Measurements from ENCODE around the gene TMEM219. TPM values are rescaled to one million over a fixed set of nuclear protein-coding genes. Genes with fewer than 3 reads are reported as not detected.

The TMEM219 gene
- total RNA-seq, 2 donors from 2014 or later = 122 to 136 TPM

DNA sequence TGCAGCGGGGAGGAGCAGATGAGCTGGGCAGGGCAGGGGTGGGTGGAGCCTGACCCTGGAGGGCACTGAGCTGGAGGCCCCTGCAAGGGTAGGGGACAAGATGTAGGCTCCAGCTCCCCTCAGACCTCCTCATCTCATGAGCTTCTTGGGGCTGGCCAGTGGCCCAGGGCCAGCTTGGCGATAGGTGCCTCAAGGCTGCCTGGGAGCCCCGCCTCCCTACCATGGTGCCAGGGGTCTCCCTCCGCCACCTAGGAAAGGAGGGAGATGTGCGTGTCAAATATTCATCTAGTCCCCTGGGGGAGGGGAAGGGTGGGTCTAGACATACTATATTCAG, 29.7 kb downstream of the TMEM219 start:
- Mint-ChIP-seq H3K9me3 (no peaks in the 10 kb centered on the region), H3K36me3 (ENCODE audit: low read depth) (peaks cover 33% of the 10 kb centered on the region), H3K4me3 (no peak overlapping the region), H3K27me3 (ENCODE audit: insufficient read depth) (no peaks in the 10 kb centered on the region), H3K4me1 (peaks cover 7% of the 10 kb centered on the region), H3K27ac (no peak overlapping the region)
- H3K36me3 ChIP-seq (ENCODE audit: control insufficient read depth, insufficient read depth, low read length) = peaks cover 49% of the 10 kb centered on the region
- H3K9me3 ChIP-seq (ENCODE audit: control insufficient read depth, low read length) = no peaks in the 10 kb centered on the region
- H3K4me1 ChIP-seq (ENCODE audit: control insufficient read depth, insufficient read depth, low read length) = no peaks in the 10 kb centered on the region
- no peak for DNase-seq
- H3K27ac ChIP-seq (ENCODE audit: low read depth, low read length) = no peak overlapping the region
- H3K9ac ChIP-seq (ENCODE audit: extremely low read depth, low read length, poor library complexity, severe bottlenecking) = no peak overlapping the region
- TF ChIP-seq, protein P1, sequence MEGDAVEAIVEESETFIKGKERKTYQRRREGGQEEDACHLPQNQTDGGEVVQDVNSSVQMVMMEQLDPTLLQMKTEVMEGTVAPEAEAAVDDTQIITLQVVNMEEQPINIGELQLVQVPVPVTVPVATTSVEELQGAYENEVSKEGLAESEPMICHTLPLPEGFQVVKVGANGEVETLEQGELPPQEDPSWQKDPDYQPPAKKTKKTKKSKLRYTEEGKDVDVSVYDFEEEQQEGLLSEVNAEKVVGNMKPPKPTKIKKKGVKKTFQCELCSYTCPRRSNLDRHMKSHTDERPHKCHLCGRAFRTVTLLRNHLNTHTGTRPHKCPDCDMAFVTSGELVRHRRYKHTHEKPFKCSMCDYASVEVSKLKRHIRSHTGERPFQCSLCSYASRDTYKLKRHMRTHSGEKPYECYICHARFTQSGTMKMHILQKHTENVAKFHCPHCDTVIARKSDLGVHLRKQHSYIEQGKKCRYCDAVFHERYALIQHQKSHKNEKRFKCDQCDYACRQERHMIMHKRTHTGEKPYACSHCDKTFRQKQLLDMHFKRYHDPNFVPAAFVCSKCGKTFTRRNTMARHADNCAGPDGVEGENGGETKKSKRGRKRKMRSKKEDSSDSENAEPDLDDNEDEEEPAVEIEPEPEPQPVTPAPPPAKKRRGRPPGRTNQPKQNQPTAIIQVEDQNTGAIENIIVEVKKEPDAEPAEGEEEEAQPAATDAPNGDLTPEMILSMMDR (conservative IDR thresholded peaks at IDR 0.05) = no peak
- no peak overlapping the region for H3K4me3 ChIP-seq (ENCODE audit: low read length)
- no peaks in the 10 kb centered on the region for H3K27me3 ChIP-seq (ENCODE audit: control insufficient read depth, insufficient read depth, low read length, poor library complexity, severe bottlenecking)
- 95 to 100% methylated on average over 1 to 4 of the region's 5 CpGs for WGBS, 2 experiments (ENCODE audit: insufficient coverage in 1 of 2, insufficient read length in 1 of 2)

DNA sequence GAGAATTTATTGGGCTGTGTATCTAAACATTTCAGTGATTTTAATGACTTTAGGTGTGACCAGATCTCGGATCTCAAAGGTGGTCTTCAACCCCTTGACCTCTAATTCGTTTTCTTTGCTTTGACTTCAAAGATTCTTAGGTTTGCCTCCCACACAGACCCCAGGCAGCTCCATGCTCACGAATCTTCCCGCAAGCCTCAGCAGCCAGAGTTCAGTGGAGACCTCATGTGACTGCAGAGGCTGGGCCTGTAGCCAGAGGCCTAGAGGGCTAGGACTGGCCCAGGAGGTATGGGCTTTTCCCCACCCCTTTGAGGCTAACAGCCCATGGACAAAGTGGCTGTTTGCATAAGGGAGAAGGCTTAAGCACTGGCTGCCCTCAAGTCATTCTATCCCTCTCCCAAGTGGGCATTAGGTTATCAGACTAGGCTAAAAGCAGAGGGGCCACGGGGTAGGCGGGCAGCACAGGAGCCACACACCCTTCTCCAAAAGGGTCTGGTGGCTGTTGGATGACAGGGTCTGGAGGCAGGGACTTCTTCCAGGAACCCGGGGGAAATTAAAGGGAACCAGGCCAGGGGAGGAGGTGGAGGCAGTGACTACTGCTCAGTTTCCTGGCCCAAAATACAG, 30.6 kb downstream of the TMEM219 start:
- H3K36me3 Mint-ChIP-seq (ENCODE audit: low read depth) = peaks cover 37% of the 10 kb centered on the region
- no peaks in the 10 kb centered on the region for H3K9me3 Mint-ChIP-seq
- Histone ChIP-seq H3K27ac (ENCODE audit: low read depth, low read length) (no peak overlapping the region), H3K36me3 (ENCODE audit: control insufficient read depth, insufficient read depth, low read length) (peaks cover 46% of the 10 kb centered on the region), H3K9me3 (ENCODE audit: control insufficient read depth, low read length) (no peaks in the 10 kb centered on the region), H3K4me1 (ENCODE audit: control insufficient read depth, insufficient read depth, low read length) (no peaks in the 10 kb centered on the region), H3K27me3 (ENCODE audit: control insufficient read depth, insufficient read depth, low read length, poor library complexity, severe bottlenecking) (no peaks in the 10 kb centered on the region), H3K9ac (ENCODE audit: extremely low read depth, low read length, poor library complexity, severe bottlenecking) (no peak overlapping the region), H3K4me3 (ENCODE audit: low read length) (no peak overlapping the region)
- no peak overlapping the region for H3K27ac Mint-ChIP-seq
- TF ChIP-seq, protein P1 (conservative IDR thresholded peaks at IDR 0.05) = no peak
- WGBS, 2 experiments (ENCODE audit: insufficient coverage in 1 of 2, insufficient read length in 1 of 2) = 83% methylated on average over 5 to 7 of the region's 7 CpGs
- H3K4me3 Mint-ChIP-seq = no peak overlapping the region
- DNase-seq = no peak
- H3K4me1 Mint-ChIP-seq = peaks cover 7% of the 10 kb centered on the region
- H3K27me3 Mint-ChIP-seq (ENCODE audit: insufficient read depth) = no peaks in the 10 kb centered on the region

DNA sequence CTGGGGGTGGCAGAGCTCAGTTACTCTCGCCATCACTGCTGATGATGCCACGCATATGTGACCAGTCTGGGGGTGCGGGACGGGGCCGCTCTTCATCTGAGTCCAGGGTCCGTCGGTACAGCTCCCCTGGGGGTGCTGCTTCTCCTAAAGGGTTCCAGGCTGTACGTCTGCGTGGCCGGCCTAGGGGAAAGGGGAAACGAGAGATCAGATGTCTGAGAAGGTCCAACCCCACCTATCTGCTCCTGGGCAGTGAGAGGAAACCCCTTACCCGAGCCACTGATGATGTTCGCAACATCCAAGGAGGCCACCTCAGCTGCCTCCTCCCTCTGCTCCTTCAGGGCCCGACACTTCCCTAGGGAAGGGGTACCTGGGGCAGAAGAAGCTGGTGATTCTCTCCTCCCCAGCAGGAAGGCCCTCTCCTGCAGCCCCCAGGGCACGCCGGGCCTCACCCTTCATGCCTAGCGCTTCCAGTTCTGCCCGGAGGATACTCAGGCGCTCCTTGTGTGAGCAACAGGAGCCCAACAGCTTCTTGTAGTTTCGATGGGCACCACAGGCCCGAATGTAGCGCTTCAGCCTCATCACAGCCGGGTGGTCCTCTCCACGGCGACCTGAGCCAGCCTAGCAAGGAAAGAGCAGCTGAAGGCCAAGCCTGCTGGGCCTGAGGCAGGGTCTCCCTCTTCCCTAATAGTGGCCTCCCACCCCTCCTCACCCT, 31.5 kb downstream of the TMEM219 start:
- no peaks in the 10 kb centered on the region for H3K27me3 Mint-ChIP-seq (ENCODE audit: insufficient read depth)

More for the DNA sequence above, 31.5 kb downstream of the TMEM219 start:
- Histone ChIP-seq H3K27me3 (ENCODE audit: control insufficient read depth, insufficient read depth, low read length, poor library complexity, severe bottlenecking) (no peaks in the 10 kb centered on the region), H3K4me1 (ENCODE audit: control insufficient read depth, insufficient read depth, low read length) (no peaks in the 10 kb centered on the region), H3K27ac (ENCODE audit: low read depth, low read length) (no peak overlapping the region), H3K9ac (ENCODE audit: extremely low read depth, low read length, poor library complexity, severe bottlenecking) (no peak overlapping the region), H3K9me3 (ENCODE audit: control insufficient read depth, low read length) (no peaks in the 10 kb centered on the region), H3K4me3 (ENCODE audit: low read length) (no peak overlapping the region), H3K36me3 (ENCODE audit: control insufficient read depth, insufficient read depth, low read length) (peaks cover 49% of the 10 kb centered on the region)
- H3K27ac Mint-ChIP-seq = no peak overlapping the region
- no peaks in the 10 kb centered on the region for H3K9me3 Mint-ChIP-seq
- H3K36me3 Mint-ChIP-seq (ENCODE audit: low read depth) = peaks cover 38% of the 10 kb centered on the region
- H3K4me3 Mint-ChIP-seq = no peak overlapping the region
- DNase-seq = no peak
- peaks cover 7% of the 10 kb centered on the region for H3K4me1 Mint-ChIP-seq
- TF ChIP-seq, protein P1 (conservative IDR thresholded peaks at IDR 0.05) = no peak
- 92 to 95% methylated on average over 19 to 25 of the region's 25 CpGs for WGBS, 2 experiments (ENCODE audit: insufficient coverage in 1 of 2, insufficient read length in 1 of 2)
